Measurements from ENCODE around the gene SDC1. TPM values are rescaled to one million over a fixed set of nuclear protein-coding genes. Genes with fewer than 3 reads are reported as not detected.

The SDC1 gene
- total RNA-seq, 1 donor from 2014 or later: 9.8 TPM

DNA sequence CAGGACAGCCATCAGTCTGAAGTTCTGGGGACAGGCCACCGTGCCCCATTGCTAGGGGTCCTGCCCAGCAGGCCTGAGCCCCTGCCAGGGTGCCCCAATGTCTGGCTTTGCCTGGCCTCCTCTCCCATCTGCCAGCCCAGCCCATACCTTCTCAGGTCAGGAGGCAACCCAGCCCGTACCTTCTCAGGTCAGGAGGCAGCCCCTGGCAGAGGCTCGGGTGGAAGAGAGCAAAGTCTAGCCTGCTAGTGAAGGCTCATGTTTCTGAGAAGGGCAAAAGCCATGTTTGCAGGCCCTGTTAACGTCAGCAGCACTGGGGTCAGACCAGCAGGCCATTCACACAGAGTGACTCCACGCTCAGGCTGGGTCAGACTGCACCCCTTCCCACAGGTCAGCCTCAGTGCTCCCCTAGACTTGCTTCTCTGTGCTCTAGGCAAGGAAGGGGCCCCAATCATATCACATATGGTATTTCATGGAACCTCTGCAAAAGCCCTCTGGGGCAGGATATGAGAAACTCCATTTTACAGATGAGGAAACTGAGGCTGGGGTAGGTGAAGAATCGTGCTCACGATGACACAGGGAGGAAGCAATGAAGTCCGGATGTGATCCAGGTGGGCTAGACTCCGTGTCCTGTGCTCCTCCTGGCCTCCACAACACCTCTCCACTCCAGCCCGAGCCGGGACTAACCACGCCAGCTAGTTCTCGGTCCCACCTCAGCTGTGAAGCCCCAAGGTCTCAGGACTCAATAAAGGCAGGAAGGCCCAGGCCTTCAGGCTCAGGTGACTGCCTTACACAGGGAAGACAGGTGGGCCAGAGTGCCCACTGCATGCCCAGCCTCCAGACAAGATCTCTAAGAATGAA is 9.5 kb downstream of the SDC1 start:
- FAIRE-seq (no peak), DNase-seq (ENCODE audit: low spot score in 2 of 2) (no peak)

DNA sequence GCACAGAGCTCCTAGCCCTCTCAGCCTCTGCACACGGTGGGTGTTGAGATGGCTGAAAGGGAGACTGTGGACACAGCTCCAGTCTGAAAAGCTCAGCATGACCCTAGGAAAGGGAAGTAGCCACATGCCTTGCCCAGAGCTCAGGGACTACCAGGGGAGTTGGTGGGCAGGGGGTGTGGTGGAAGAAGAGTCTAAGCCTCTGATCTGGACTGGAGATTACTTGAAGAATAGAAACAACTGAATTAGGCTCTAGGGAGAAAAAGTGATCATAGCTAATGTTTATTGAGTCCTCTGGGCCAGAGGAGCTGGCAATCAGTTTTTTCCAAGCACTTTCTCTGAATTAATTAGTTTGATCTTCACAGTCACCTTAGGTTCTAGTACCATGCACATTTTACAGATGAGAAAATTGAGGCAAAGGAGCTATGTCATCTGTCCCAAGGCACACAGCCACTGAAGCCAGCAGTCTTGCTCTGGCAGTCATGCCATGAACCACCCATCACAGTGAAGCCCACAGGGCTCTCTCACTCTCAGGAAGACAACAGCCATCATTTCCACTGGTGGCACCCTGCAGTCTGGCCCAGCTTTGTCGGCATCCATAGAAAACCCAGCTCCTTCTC is 10.3 kb downstream of the SDC1 start:
- DNase-seq (ENCODE audit: low spot score in 2 of 2) (no peak), FAIRE-seq (no peak)

DNA sequence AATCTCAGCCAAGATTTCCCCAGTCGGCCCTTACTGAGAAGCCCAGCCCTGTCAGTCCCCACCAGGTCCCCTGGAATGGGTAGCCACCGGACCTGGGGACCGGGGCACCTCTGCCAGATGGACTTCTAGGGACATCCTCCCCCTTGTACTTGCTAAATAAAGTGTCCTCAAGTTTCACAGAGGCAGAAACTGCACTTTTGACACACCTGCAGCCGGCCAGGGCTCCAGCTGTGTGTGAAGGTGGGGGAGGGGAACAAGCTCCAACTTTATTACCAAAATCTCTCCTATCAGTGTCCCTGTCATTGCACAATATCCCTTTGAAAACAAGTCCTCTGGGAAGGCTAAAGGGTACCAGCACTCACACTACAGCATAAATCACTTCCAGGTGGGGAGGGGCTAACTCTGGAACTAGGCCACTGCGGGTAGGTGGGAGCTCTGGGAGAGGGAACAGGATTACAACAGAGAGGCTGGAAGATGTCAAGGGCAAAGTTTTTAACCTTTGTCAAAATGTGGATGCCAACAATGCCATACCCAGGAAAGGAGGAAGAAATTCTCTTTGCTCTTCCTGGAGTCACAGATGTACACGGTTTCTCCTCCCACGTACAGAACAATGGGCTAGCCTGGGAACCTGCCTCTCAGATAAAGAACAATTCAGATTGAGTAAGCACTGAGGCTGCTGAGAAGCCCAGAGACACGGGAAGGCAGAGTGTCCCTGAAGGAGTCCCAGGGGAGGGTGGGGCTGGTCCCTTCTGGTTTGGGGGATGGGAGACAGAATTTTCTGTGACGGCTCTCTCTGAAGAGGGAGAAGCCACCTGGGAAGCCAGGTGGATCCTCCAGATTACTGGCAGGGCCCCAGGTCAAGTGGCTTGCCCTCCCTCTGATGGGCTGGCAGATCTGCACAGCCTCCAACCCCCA is 11.0 kb downstream of the SDC1 start:
- no peak for DNase-seq (ENCODE audit: low spot score in 2 of 2)
- FAIRE-seq: no peak

DNA sequence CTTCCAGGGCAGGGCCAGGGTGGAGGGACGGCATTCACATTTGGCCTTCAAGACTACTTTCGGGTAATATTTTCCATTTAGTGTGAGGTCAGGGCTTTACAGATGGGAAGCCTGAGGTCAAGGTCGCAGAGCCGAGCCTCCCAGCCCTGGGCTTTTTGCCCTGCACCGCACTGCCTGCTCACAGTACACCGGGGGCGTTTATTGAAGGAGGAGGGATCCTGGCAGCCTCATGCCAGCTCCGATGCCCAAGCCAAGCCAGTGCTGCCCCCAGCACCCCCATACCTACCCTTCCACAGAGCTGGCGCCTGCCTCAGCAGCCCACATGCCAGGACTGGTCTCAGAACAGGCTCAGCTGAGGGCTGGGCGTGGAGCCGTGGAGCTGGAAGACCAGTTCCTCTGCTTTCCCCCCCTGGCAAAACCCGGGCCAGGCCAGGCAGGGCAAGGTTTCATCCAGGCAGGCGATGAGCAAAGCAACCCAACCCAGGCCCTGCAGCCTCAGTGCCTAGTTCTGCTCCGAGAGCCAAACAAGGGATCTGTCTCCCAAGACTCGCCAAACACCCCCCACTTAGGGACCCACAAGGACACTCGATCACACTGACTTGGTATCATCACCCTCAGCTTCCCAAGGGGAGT is 11.9 kb downstream of the SDC1 start:
- FAIRE-seq (no peak), DNase-seq (ENCODE audit: low spot score in 2 of 2) (no peak)

- DNase-seq (ENCODE audit: low spot score in 2 of 2) (no peak), FAIRE-seq (no peak)
These were observed 12.5 kb downstream of the SDC1 start for GRCh38 chr2:20212459-20212870.

GRCh38 chr2:20211860-20212458 is 13.0 kb downstream of the SDC1 start:
- no peak for FAIRE-seq
- DNase-seq (ENCODE audit: low spot score in 2 of 2): no peak

DNA sequence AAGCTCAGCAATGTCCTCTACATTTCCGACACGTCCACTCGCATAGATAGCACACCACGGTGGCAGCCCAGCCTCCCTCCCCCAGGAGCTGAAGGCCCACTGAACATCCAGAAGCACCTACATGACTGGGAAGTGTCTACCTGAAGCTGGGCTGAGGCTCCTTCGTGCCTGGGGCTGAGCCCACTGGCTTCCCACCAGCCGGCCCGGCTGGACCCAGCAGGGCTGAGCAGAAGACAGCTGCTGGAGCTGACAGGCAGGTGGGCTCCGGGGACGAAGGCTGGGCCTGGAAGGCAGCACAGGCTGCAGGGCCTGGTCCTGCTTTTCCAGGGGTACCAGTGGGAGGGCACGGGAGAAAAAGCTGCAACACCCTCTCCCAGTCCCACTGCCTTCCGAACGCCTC is 13.5 kb downstream of the SDC1 start:
- FAIRE-seq (no peak), DNase-seq (ENCODE audit: low spot score in 2 of 2) (no peak)

- no peak for FAIRE-seq
These were observed 14.5 kb downstream of the SDC1 start for GRCh38 chr2:20210462-20210861.

DNA sequence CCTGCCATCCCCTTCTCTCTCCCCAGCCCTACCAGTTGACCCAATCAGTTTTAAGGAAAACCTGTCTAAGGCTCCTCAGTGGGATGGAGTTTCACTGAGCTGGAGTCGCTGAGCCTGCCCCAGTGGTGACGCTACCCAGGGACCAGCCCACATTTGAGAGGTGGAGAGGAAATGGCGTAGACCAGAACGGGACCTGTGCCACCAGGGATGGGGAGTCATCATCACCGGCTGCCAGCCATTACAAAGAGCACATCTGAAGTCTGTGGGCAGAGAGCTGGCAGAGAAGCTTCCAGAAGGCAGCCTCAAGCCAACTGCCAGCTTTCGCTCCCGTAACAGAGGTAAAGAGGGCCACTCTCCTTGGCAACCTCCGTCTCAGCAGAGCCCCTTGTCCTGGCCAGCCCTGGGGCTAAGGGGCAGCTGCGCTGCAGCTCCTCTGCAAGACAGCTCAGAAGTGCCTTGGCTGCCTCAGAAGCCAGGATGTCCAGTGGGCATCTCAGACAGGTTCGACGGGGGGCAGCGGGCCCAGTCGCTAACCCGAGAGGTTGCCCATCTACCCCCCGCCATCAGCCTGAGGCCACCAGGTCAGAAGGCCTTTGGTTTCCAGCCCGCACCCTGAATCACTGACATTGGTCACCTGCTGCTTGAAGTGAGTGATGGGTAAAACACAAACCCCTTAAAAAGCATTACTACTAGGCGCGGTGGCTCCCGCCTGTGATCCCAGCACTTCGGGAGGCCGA is 15.4 kb downstream of the SDC1 start:
- no peak for DNase-seq (ENCODE audit: low spot score in 2 of 2)
- FAIRE-seq: no peak

More at GRCh38 chr2:20210462-20210861, 14.5 kb downstream of the SDC1 start:
- no peak for DNase-seq (ENCODE audit: low spot score in 2 of 2)

DNA sequence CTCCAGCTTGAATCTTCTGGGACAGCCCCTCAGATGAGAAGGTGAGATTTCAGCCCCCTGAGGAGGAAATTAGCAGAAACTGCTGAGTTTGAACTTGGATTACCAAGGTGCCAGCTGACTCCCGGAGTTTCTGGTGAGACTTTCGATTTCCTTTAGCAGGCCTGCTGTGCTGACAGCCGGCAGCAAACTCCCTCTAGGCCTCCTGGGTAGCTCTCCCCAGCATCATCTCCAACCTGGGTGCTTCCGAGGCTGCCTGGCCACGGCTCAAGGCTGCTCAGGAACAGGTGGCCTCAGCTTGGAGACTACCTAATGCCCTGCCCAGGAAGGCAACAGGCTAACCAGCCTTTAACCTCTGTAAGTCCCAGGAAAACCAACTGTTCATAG is 16.5 kb downstream of the SDC1 start:
- no peak for DNase-seq (ENCODE audit: low spot score in 2 of 2)
- no peak for FAIRE-seq

DNA sequence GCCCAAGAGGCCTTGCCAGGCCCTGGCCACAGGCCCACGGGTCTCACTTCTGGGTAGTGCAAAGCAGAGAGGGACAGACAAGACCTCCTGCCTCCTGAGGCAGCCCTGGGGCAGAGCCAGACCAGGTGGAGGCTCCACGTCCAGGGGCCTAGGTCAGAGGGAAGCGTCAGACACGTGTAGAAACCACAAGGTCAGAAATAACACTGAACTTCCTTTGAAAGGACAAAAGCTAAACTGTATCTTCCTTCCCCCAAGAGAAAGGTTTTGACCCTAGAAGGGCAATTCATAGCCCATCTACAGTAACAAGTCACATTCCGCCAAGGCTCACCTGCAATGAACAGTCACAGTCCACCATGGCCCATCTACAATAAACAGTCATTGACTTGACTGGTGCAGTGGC is 17.9 kb downstream of the SDC1 start:
- FAIRE-seq: no peak
- DNase-seq (ENCODE audit: low spot score in 2 of 2): no peak

GRCh38 chr2:20205915-20206524 is 18.9 kb downstream of the SDC1 start:
- DNase-seq (ENCODE audit: low spot score in 2 of 2) (no peak), FAIRE-seq (no peak)

DNA sequence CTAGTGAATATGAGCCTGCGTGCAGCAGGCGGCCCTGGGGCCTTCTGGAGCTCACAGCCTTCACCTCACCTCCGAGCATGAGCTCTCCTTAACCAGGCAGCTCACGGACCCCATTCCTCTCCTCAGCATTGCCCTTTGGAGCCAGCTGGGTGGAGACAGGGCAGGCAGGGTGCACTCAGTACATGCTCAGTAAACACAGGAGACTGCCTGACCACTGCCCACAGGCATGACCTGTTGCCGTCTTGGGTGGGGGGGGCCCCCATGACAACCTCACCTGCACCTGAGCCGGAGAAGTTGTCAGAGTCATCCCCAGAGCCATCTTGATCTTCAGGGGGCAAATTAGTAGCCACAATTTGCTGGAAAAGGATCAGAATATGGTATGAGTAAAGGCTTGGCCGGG is 19.9 kb downstream of the SDC1 start:
- no peak for FAIRE-seq

GRCh38 chr2:20203521-20204225 is 21.3 kb downstream of the SDC1 start:
- DNase-seq (ENCODE audit: low spot score in 2 of 2) (no peak), FAIRE-seq (no peak)

More for the DNA sequence above, 19.9 kb downstream of the SDC1 start:
- DNase-seq (ENCODE audit: low spot score in 2 of 2): no peak

DNA sequence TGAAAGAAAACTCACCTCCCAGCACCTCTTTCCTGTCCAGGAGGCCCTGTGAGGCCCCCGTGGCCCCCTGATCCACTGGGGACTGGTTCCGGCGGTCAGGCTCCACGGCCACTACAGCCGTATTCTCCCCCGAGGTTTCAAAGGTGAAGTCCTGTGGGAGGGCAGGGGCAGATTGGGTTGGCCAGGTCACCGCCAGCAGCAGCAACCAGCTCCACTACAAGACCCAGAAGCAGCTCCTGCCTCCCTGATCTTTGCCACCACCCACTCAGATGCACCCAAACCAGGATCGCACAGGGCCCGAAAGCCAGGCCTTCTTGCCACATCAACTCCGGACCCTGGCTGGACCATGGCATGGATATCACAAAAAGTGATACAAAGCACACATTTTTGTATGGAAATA is 21.9 kb downstream of the SDC1 start:
- DNase-seq (ENCODE audit: low spot score in 2 of 2) (no peak), FAIRE-seq (no peak)

DNA sequence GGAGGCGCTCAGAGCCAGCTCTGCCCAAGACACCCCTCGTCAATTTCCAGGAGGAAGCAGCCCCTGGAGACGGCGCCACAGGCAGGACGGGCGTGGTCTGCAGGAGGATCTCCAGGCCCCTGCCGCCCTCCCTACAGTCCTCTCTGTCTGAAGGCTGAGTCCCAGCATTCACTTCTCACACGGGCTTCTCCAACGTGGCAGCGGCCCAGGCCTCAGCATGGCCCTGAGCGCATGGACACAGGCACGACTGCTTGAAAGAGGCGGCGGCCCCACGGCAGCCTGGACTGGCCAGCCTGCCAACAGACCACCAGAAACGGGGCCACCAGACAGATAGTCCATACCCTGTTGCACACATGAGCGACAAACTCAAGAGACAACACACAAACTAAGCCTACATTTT is 23.3 kb downstream of the SDC1 start:
- no peak for DNase-seq (ENCODE audit: low spot score in 2 of 2)
- FAIRE-seq: no peak

- DNase-seq (ENCODE audit: low spot score in 2 of 2) (no peak), FAIRE-seq (no peak)
These were observed 24.0 kb downstream of the SDC1 start for GRCh38 chr2:20200697-20201555.

Measured in frontal cortex (tissue), 4 donors.